HepG2 (cell line): ENCODE results near the gene P3H3. TPM values are rescaled to one million over a fixed set of nuclear protein-coding genes. Genes with fewer than 3 reads are reported as not detected.

Source experiments
- AFF4 ChIP-seq: sonication (generic); formaldehyde crosslinking; IDR thresholded peaks from 2 replicates; pipeline ENCODE4 v1.4.0; 2020; ENCODE audit warnings: missing genetic modification reagents
- ARNT ChIP-seq: fragments of 450-650 bp; IDR thresholded peaks from 2 replicates; pipeline ENCODE4 v1.6.1; 2017
- CBX2 ChIP-seq, 2 experiments: fragments of 200-600 bp in 1 of 2; sonication (generic); formaldehyde crosslinking in 1 of 2; IDR thresholded peaks; 2 replicates each; pipeline versions ENCODE4 v1.7.0 to v1.8.1; 2018 to 2022; ENCODE audit warnings: low read depth in 2 of 2, low read length in 1 of 2, mild to moderate bottlenecking in 1 of 2, missing genetic modification reagents in 1 of 2
- HMGXB3 ChIP-seq: sonication (generic); formaldehyde crosslinking; IDR thresholded peaks from 2 replicates; pipeline ENCODE4 v1.4.0; 2020; ENCODE audit warnings: missing genetic modification reagents, borderline replicate concordance
- HNRNPLL ChIP-seq: fragments of 200-400 bp; formaldehyde crosslinking; IDR thresholded peaks from 2 replicates; pipeline ENCODE4 v1.6.1; 2017; ENCODE audit warnings: mild to moderate bottlenecking, low read depth, low read length; ENCODE audit not compliant: poor library complexity, severe bottlenecking
- KMT2B ChIP-seq: IDR thresholded peaks from 2 replicates; pipeline ENCODE4 v1.6.1; 2016; ENCODE audit warnings: missing genetic modification reagents, missing compliant biosample characterization
- MEIS2 ChIP-seq: sonication (generic); formaldehyde crosslinking; IDR thresholded peaks from 2 replicates; pipeline ENCODE4 v1.9.0; 2021; ENCODE audit warnings: mild to moderate bottlenecking, missing genetic modification reagents
- SCMH1 ChIP-seq: sonication (generic); formaldehyde crosslinking; IDR thresholded peaks from 2 replicates; pipeline ENCODE4 v1.9.0; 2021; ENCODE audit warnings: missing genetic modification reagents, mild to moderate bottlenecking, borderline replicate concordance
- SNAPC4 ChIP-seq: sonication (generic); formaldehyde crosslinking; IDR thresholded peaks from 2 replicates; pipeline ENCODE4 v1.4.0; 2020; ENCODE audit warnings: mild to moderate bottlenecking, missing genetic modification reagents
- SP2 ChIP-seq: sonication (generic); formaldehyde crosslinking; IDR thresholded peaks from 2 replicates; pipeline ENCODE4 v1.5.1; 2020; ENCODE audit warnings: mild to moderate bottlenecking, missing genetic modification reagents
- ZNF326 ChIP-seq: sonication (generic); formaldehyde crosslinking; IDR thresholded peaks from 2 replicates; pipeline ENCODE4 v1.4.0; 2020; ENCODE audit warnings: missing genetic modification reagents, borderline replicate concordance
- ZNF331 ChIP-seq: sonication (generic); formaldehyde crosslinking; IDR thresholded peaks from 2 replicates; pipeline ENCODE4 v1.4.0; 2020; ENCODE audit warnings: missing genetic modification reagents
- polyA plus RNA-seq, 8 experiments: library from polyadenylated mRNA; depleted of rRNA in 3 of 8; stranded (reverse) in 7 of 8; unstranded in 1 of 8; fragments of >200 nt; fragmentation: Illumina TruSeq in 4 of 8; extraction: Trizol in 4 of 8; gene quantifications; 2 replicates each; pipeline versions ENCODE4 v1.2.1 to v1.2.3, GENCODE V29; 2011 to 2016; ENCODE audit warnings: low read depth in 4 of 8, missing spikeins in 1 of 8, mixed read lengths in 1 of 8; ENCODE audit not compliant: insufficient read depth in 1 of 8
- total RNA-seq, 5 experiments: library from RNA; depleted of rRNA; stranded (reverse); fragments of >200 nt; fragmentation: Illumina TruSeq; extraction: Trizol; gene quantifications; 2 replicates each; pipeline ENCODE4 v1.2.3, GENCODE V29; 2016; ENCODE audit warnings: low read depth in 1 of 5

Gene P3H3
- total and polyA plus RNA-seq, 2 of the 13 experiments (the other 11 are each of a cell fraction or from before 2014, with no cell fraction given), result 20.1 to 20.5 TPM

- TF ChIP-seq SP2 (CRISPR knock-in tag) (no peak), AFF4 (no peak; the same call in 1 of the 2 replicates), CBX2 (IDR thresholded peaks at IDR 0.05; ENCODE audit: low read depth, low read length) (no peak), CBX2 (CRISPR knock-in tag; IDR thresholded peaks at IDR 0.05; ENCODE audit: low read depth) (no peak), HNRNPLL (peak; percentile 16), ARNT (no peak), MEIS2 (CRISPR knock-in tag) (no peak; the same call in 1 of the 2 replicates), SNAPC4 (CRISPR knock-in tag) (0 out of 2 replicates have a peak, but pooled peaks have one; percentile 39), ZNF326 (CRISPR knock-in tag) (peak; percentile 92), HMGXB3 (CRISPR knock-in tag) (no peak), SCMH1 (no peak), KMT2B (CRISPR knock-in tag) (no peak; the same call in 1 of the 2 replicates), ZNF331 (0 out of 2 replicates have a peak, but pooled peaks have one; percentile 22)
Measured at GRCh38 chr12:6872073-6873048, 44.2 kb downstream of the P3H3 start (continued).
